ENCODE data around the gene KRTAP19-8. TPM values are rescaled to one million over a fixed set of nuclear protein-coding genes. Genes with fewer than 3 reads are reported as not detected.

KRTAP19-8 gene
- total RNA-seq, 4 donors from 2014 or later, result not detected

DNA sequence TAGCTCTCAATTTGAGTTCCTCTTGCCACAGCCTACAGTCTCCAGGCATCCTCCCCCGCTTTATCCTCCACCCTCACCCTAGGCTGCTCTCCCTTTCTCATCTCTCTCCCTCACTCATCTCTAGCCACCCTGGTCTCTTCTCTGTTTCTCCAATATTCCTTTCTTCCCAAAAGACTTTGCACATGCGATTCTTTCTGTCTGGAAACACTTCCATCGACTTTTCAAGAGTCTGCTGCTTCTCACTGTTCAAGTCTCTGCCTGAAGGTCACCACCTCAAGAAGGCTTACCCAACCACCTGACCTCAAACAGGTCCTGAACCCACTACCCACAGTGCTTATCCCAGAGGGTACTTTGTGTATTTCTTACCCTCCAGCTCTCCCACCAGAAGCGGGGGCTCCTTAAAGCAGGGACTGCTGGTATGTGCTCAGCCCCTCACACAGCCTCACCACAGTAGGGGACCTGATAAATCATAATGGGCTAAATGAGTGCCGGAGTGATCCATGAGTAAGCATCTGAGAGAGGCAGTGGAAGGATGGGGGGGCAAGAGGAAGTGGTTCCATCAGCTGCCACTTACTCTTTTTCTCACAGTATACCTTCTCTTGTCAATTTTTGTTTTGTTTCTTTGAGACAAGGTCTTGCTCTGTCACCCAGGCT, 14.3 kb upstream of the KRTAP19-8 start:
- Histone ChIP-seq H3K27me3 (no peaks in the 10 kb centered on the region), H3K27ac (no peak overlapping the region), H3K4me3 (no peak overlapping the region), H3K9me3 (no peaks in the 10 kb centered on the region), H3K36me3 (no peaks in the 10 kb centered on the region), H3K4me1 (no peaks in the 10 kb centered on the region)
- TF ChIP-seq EP300 (IDR thresholded peaks at IDR 0.05; ENCODE audit: low read depth) (no peak), POLR2A (IDR thresholded peaks at IDR 0.05) (no peak), POLR2AphosphoS5 (IDR thresholded peaks at IDR 0.05) (no peak)
- TF ChIP-seq, protein P1, sequence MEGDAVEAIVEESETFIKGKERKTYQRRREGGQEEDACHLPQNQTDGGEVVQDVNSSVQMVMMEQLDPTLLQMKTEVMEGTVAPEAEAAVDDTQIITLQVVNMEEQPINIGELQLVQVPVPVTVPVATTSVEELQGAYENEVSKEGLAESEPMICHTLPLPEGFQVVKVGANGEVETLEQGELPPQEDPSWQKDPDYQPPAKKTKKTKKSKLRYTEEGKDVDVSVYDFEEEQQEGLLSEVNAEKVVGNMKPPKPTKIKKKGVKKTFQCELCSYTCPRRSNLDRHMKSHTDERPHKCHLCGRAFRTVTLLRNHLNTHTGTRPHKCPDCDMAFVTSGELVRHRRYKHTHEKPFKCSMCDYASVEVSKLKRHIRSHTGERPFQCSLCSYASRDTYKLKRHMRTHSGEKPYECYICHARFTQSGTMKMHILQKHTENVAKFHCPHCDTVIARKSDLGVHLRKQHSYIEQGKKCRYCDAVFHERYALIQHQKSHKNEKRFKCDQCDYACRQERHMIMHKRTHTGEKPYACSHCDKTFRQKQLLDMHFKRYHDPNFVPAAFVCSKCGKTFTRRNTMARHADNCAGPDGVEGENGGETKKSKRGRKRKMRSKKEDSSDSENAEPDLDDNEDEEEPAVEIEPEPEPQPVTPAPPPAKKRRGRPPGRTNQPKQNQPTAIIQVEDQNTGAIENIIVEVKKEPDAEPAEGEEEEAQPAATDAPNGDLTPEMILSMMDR (IDR thresholded peaks at IDR 0.05), result no peak
- WGBS, 2 donors (ENCODE audit: low coverage in 1 of 2), result 77 to 85% methylated on average over 3 to 5 of the region's 5 CpGs
- intact Hi-C loops (cut with DNase I; ENCODE audit: low total_unique reads) (no loop called here), in situ Hi-C loops (cut with MboI; ENCODE audit: low pct_ligation_motif_present in 1 of 4, low pct_unique_long_range_greater_than_20kb in 1 of 4, low sequenced_read_pairs in 3 of 4) (loop anchor here in 1 of 4 donors (25.0 kb wide), 1 partner anchor 90 kb away; no protein-coding TSS in a partner anchor)
- DNase-seq, result no peak

DNA sequence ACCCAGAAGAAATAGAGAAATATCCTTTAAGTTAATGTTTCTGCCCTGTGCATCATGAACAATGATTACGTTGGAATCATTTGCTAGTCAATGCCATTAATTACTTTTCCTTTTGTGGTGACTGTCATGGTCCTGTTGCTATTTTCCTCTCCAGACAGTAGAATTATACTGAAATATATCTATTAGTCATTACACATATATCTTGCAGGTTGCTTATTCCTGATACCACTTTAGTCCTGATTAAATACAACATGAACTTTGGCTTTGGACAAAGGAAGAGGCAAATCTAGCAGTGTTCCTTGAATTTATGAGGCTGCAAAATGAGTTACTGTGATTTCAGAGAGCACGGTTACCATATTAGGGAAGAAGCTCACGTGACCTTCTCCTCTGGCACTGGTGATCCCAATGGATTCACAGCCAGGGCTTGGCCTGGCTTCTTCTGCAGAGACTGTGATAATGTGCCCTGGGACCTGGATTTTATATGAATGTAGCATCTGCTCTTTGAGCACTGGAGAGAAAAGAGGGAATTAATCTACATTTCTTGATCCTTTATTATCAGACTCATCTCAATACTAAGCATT, 12.4 kb upstream of the KRTAP19-8 start:
- Histone ChIP-seq H3K4me3 (no peak overlapping the region), H3K4me1 (no peaks in the 10 kb centered on the region), H3K36me3 (no peaks in the 10 kb centered on the region), H3K27me3 (no peaks in the 10 kb centered on the region), H3K9me3 (no peaks in the 10 kb centered on the region), H3K27ac (no peak overlapping the region)
- intact Hi-C loops (cut with DNase I; ENCODE audit: low total_unique reads) (no loop called here), in situ Hi-C loops (cut with MboI; ENCODE audit: low pct_ligation_motif_present in 1 of 4, low pct_unique_long_range_greater_than_20kb in 1 of 4, low sequenced_read_pairs in 3 of 4) (loop anchor here in 1 of 4 donors (25.0 kb wide), 1 partner anchor 88 kb away; no protein-coding TSS in a partner anchor)
- DNase-seq, result no peak
- WGBS, 2 donors (ENCODE audit: low coverage in 1 of 2), result 77 to 88% methylated on average over 1 to 3 of the region's 3 CpGs
- TF ChIP-seq EP300 (IDR thresholded peaks at IDR 0.05; ENCODE audit: low read depth), result no peak
- no peak for TF ChIP-seq POLR2AphosphoS5 (IDR thresholded peaks at IDR 0.05)
- TF ChIP-seq, protein P1 (IDR thresholded peaks at IDR 0.05), result no peak
- no peak for TF ChIP-seq POLR2A (IDR thresholded peaks at IDR 0.05)

DNA sequence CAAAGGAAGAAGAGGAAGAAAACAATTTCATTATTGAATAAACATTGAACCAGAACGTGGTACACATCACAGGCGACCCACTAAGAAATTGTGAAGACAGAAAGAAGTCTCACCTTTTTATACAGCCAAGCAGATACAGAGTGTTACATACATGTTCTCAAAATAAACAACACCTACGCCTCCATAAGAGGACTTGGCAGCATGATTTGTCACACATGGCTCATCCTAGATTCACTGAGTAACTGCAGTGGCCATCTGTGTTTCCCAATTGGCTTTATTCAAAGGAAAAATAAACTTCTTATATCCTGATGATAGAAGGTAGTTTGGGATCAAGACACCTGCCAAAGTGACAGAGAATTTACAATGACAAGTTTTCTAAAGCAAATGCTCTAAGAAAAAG, 7.6 kb upstream of the KRTAP19-8 start:
- no peak overlapping the region for H3K27ac ChIP-seq
- no peaks in the 10 kb centered on the region for H3K36me3 ChIP-seq
- WGBS, 2 donors (ENCODE audit: low coverage in 1 of 2), result 30 to 54% methylated on average over 2 to 3 of the region's 3 CpGs
- H3K4me1 ChIP-seq, result no peaks in the 10 kb centered on the region
- intact Hi-C loops (cut with DNase I; ENCODE audit: low total_unique reads), result no loop called here
- H3K4me3 ChIP-seq, result no peak overlapping the region
- in situ Hi-C loops (cut with MboI; ENCODE audit: low pct_ligation_motif_present in 1 of 4, low pct_unique_long_range_greater_than_20kb in 1 of 4, low sequenced_read_pairs in 3 of 4), result no loop called here
- no peaks in the 10 kb centered on the region for H3K9me3 ChIP-seq
- no peak for TF ChIP-seq EP300 (IDR thresholded peaks at IDR 0.05; ENCODE audit: low read depth)
- TF ChIP-seq, protein P1 (IDR thresholded peaks at IDR 0.05), result no peak
- no peak for TF ChIP-seq POLR2AphosphoS5 (IDR thresholded peaks at IDR 0.05)
- TF ChIP-seq POLR2A (IDR thresholded peaks at IDR 0.05), result no peak
- no peaks in the 10 kb centered on the region for H3K27me3 ChIP-seq
- DNase-seq, result no peak

DNA sequence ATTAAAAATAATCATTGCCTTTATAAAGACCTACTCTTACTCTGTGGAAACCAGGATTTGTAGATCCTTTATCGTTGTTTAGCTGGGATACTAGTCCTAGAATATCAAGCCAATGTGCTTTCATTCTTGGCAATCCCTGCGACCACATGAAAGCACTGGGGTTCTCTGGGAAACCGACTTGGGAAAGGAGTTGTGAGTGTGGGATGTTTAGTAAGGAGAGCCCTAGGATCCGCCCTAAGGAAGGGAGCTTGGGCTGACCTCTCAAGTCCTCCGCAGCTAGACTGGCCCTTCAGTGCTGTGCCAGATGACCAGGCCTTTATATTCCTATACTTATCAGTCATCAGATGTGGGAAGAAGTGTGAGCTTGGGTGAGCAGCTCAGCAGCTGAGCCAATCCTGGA, 5.2 kb upstream of the KRTAP19-8 start:
- no peak for TF ChIP-seq EP300 (IDR thresholded peaks at IDR 0.05; ENCODE audit: low read depth)
- no peak for TF ChIP-seq POLR2A (IDR thresholded peaks at IDR 0.05)
- Histone ChIP-seq H3K4me1 (no peaks in the 10 kb centered on the region), H3K36me3 (no peaks in the 10 kb centered on the region), H3K4me3 (no peak overlapping the region), H3K27me3 (no peaks in the 10 kb centered on the region), H3K27ac (no peak overlapping the region), H3K9me3 (no peaks in the 10 kb centered on the region)
- intact Hi-C loops (cut with DNase I; ENCODE audit: low total_unique reads), result no loop called here
- in situ Hi-C loops (cut with MboI; ENCODE audit: low pct_ligation_motif_present in 1 of 4, low pct_unique_long_range_greater_than_20kb in 1 of 4, low sequenced_read_pairs in 3 of 4), result no loop called here
- no peak for DNase-seq
- WGBS, 2 donors (ENCODE audit: low coverage in 1 of 2), result 73 to 80% methylated on average over 4 to 5 of the region's 5 CpGs
